Astrocyte (in vitro differentiated cells and primary cell): Measurements from ENCODE around the gene POU4F2. TPM values are rescaled to one million over a fixed set of nuclear protein-coding genes. Genes with fewer than 3 reads are reported as not detected.

Experiments
- DNase-seq: peaks from one replicate; pipeline ENCODE4 v3.0.0-alpha.2; 2010; ENCODE audit warnings: low read depth
- FAIRE-seq: peaks from 2 replicates; lab custom pipeline; 2011; peaks lifted over from hg19 to GRCh38; lab: Jason Lieb, UNC
- H2AFZ ChIP-seq: 2 replicates; pipeline ENCODE4 v1.6.0; 2012; ENCODE audit warnings: low read depth, low read length, inconsistent platforms
- H3K27ac ChIP-seq: 2 replicates; pipeline ENCODE4 v1.5.1; 2011; ENCODE audit warnings: low read depth, low read length, inconsistent platforms
- H3K27me3 ChIP-seq: 2 replicates; pipeline ENCODE4 v1.6.0; 2011; ENCODE audit warnings: low read length, inconsistent platforms; ENCODE audit not compliant: insufficient read depth
- H3K36me3 ChIP-seq: 2 replicates; pipeline ENCODE4 v1.5.1; 2011; ENCODE audit warnings: low read length, inconsistent platforms; ENCODE audit not compliant: insufficient read depth
- H3K4me1 ChIP-seq: 2 replicates; pipeline ENCODE4 v1.5.1; 2011; ENCODE audit warnings: low read length, inconsistent platforms; ENCODE audit not compliant: insufficient read depth
- H3K4me2 ChIP-seq: 2 replicates; pipeline ENCODE4 v1.6.0; 2012; ENCODE audit warnings: low read length, inconsistent platforms
- H3K4me3 ChIP-seq: 2 replicates; pipeline ENCODE4 v1.5.1; 2011; ENCODE audit warnings: low read depth, mild to moderate bottlenecking, low read length, inconsistent platforms; ENCODE audit not compliant: insufficient read depth
- H3K79me2 ChIP-seq: 2 replicates; pipeline ENCODE4 v1.6.0; 2012; ENCODE audit warnings: mild to moderate bottlenecking, low read length, inconsistent platforms; ENCODE audit not compliant: insufficient read depth
- H3K9ac ChIP-seq: 2 replicates; pipeline ENCODE4 v1.6.0; 2012; ENCODE audit warnings: mild to moderate bottlenecking, low read length, inconsistent platforms
- H3K9me3 ChIP-seq: 2 replicates; pipeline ENCODE4 v1.5.1; 2012; ENCODE audit warnings: low read depth, mild to moderate bottlenecking, low read length, inconsistent platforms; ENCODE audit not compliant: insufficient read depth
- H4K20me1 ChIP-seq: 2 replicates; pipeline ENCODE4 v1.6.0; 2012; ENCODE audit warnings: low read length, inconsistent platforms; ENCODE audit not compliant: insufficient read depth
- H3K27ac Mint-ChIP-seq: one replicate; pipeline ENCODE4 v1.8.0; 2021; ENCODE audit warnings: mild to moderate bottlenecking, mixed read lengths; ENCODE audit not compliant: unreplicated experiment
- H3K27me3 Mint-ChIP-seq: one replicate; pipeline ENCODE4 v1.8.0; 2021; ENCODE audit warnings: low read depth, mixed read lengths; ENCODE audit not compliant: unreplicated experiment
- H3K36me3 Mint-ChIP-seq: one replicate; pipeline ENCODE4 v1.8.0; 2021; ENCODE audit warnings: low read depth, mixed read lengths; ENCODE audit not compliant: unreplicated experiment
- H3K4me1 Mint-ChIP-seq: one replicate; pipeline ENCODE4 v1.8.0; 2021; ENCODE audit warnings: low read depth, mixed read lengths; ENCODE audit not compliant: unreplicated experiment
- H3K4me3 Mint-ChIP-seq: one replicate; pipeline ENCODE4 v1.8.0; 2021; ENCODE audit warnings: mild to moderate bottlenecking, moderate library complexity, mixed read lengths; ENCODE audit not compliant: unreplicated experiment
- H3K9me3 Mint-ChIP-seq: one replicate; pipeline ENCODE4 v1.8.0; 2021; ENCODE audit warnings: mild to moderate bottlenecking, mixed read lengths; ENCODE audit not compliant: unreplicated experiment
- CTCF ChIP-seq: IDR thresholded peaks from 2 replicates; pipeline ENCODE4 v1.5.1; 2011; ENCODE audit warnings: low read depth, mild to moderate bottlenecking, inconsistent platforms, low read length, moderate library complexity; ENCODE audit not compliant: insufficient read depth
- EZH2 ChIP-seq: IDR thresholded peaks from 2 replicates; pipeline ENCODE4 v1.6.1; 2012; ENCODE audit warnings: mild to moderate bottlenecking, low read length, inconsistent platforms; ENCODE audit not compliant: insufficient read depth
- total RNA-seq: library from RNA; stranded (reverse); gene quantifications from 2 replicates; pipeline ENCODE4 v1.2.1, GENCODE V29; 2021

The POU4F2 gene
- total RNA-seq, 1 donor from 2014 or later = not detected

GRCh38 chr4:146643812-146644401 is 5.2 kb downstream of the POU4F2 start:
- no peaks in the 10 kb centered on the region for H3K4me1 ChIP-seq
- peaks cover 12% of the 10 kb centered on the region for H3K9me3 Mint-ChIP-seq
- H3K27ac ChIP-seq = no peak overlapping the region
- H3K4me3 Mint-ChIP-seq = no peak overlapping the region
- peaks cover 3% of the 10 kb centered on the region for H4K20me1 ChIP-seq
- peak; percentile 18 for DNase-seq
- no peak for TF ChIP-seq CTCF
- TF ChIP-seq EZH2 = no peak
- peaks cover 4% of the 10 kb centered on the region for H3K9me3 ChIP-seq
- FAIRE-seq = no peak
- H3K27me3 Mint-ChIP-seq = peaks cover 85% of the 10 kb centered on the region
- no peak overlapping the region for H3K4me3 ChIP-seq
- H3K27me3 ChIP-seq = peaks cover 74% of the 10 kb centered on the region
- H3K36me3 Mint-ChIP-seq = peaks cover 2% of the 10 kb centered on the region
- no peaks in the 10 kb centered on the region for H3K36me3 ChIP-seq
- H3K27ac Mint-ChIP-seq = no peak overlapping the region
- H2AFZ ChIP-seq = no peak overlapping the region
- H3K79me2 ChIP-seq = no peaks in the 10 kb centered on the region
- no peak overlapping the region for H3K9ac ChIP-seq
- H3K4me2 ChIP-seq = no peak overlapping the region
- H3K4me1 Mint-ChIP-seq = peaks cover 3% of the 10 kb centered on the region

DNA sequence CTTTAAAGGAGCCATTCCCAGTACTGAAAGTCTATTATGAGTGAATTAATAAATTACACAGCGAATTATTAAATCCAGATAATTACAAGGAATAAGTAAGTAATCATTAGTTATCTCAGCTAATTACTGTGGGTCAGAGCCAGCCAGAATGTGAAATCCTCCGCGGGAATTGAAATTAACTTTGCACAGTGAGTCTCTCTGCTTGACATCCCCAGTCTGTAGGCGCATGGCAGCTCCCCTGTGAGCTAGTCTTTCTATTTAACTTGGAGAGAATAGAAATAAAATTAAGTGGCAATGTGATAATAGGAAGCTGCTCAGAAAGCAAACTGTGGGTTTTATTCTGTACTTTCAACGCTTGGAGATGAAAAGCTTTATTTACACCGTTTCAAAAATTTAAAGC is 7.2 kb downstream of the POU4F2 start:
- Mint-ChIP-seq H3K27ac (no peak overlapping the region), H3K9me3 (peaks cover 11% of the 10 kb centered on the region), H3K36me3 (no peaks in the 10 kb centered on the region), H3K27me3 (peaks cover 90% of the 10 kb centered on the region), H3K4me3 (no peak overlapping the region), H3K4me1 (peaks cover 3% of the 10 kb centered on the region)
- TF ChIP-seq EZH2 (no peak), CTCF (no peak)
- Histone ChIP-seq H2AFZ (no peak overlapping the region), H3K4me3 (no peak overlapping the region), H3K4me1 (no peaks in the 10 kb centered on the region), H3K27me3 (peaks cover 75% of the 10 kb centered on the region), H3K36me3 (no peaks in the 10 kb centered on the region), H3K4me2 (no peak overlapping the region), H3K9me3 (no peaks in the 10 kb centered on the region), H3K9ac (no peak overlapping the region), H3K27ac (no peak overlapping the region), H4K20me1 (peaks cover 3% of the 10 kb centered on the region), H3K79me2 (no peaks in the 10 kb centered on the region)
- FAIRE-seq = no peak
- no peak for DNase-seq

- Histone ChIP-seq H3K36me3 (no peaks in the 10 kb centered on the region), H2AFZ (no peak overlapping the region), H4K20me1 (peaks cover 3% of the 10 kb centered on the region), H3K79me2 (no peaks in the 10 kb centered on the region), H3K9ac (no peak overlapping the region), H3K4me2 (no peak overlapping the region), H3K4me3 (no peak overlapping the region), H3K27ac (no peak overlapping the region), H3K27me3 (peaks cover 75% of the 10 kb centered on the region), H3K9me3 (no peaks in the 10 kb centered on the region), H3K4me1 (no peaks in the 10 kb centered on the region)
- Mint-ChIP-seq H3K36me3 (no peaks in the 10 kb centered on the region), H3K9me3 (peaks cover 8% of the 10 kb centered on the region), H3K4me1 (peaks cover 3% of the 10 kb centered on the region), H3K27me3 (peaks cover 91% of the 10 kb centered on the region), H3K4me3 (no peak overlapping the region), H3K27ac (no peak overlapping the region)
- FAIRE-seq (no peak), DNase-seq (no peak)
- TF ChIP-seq CTCF (no peak), EZH2 (no peak)
Measured at GRCh38 chr4:146646593-146647325, 8.1 kb downstream of the POU4F2 start.
